MM.1S (cell line): ENCODE results near the gene ARMC12.

Experiments
- CTCF ChIP-seq: fragments of 300-600 bp; sonication (generic); IDR thresholded peaks from 2 replicates; pipeline ENCODE4 v1.5.1; 2016; ENCODE audit warnings: antibody characterized with exemption, low read length, mixed read lengths
- EZH2 ChIP-seq: fragments of 300-600 bp; sonication (generic); optimal IDR thresholded peaks from 2 replicates; pipeline ENCODE3; 2017; ENCODE audit warnings: low read depth, mild to moderate bottlenecking, antibody characterized with exemption, low read length, mixed read lengths
- EZH2phosphoT487 ChIP-seq: fragments of 300-600 bp; sonication (generic); IDR thresholded peaks from 2 replicates; pipeline ENCODE4 v1.6.1; 2018; ENCODE audit warnings: antibody characterized with exemption, low read length

- no peak for TF ChIP-seq CTCF
- no peak for TF ChIP-seq EZH2
- TF ChIP-seq EZH2phosphoT487 = no peak
Measured at GRCh38 chr6:35719830-35720733, 16.8 kb upstream of the ARMC12 start.
